ENCODE results near the gene METTL22. TPM values are rescaled to one million over a fixed set of nuclear protein-coding genes. Genes with fewer than 3 reads are reported as not detected.

METTL22 gene
- total RNA-seq, 4 donors from 2014 or later, result 30.0 to 71.0 (median 53.9) TPM

- intact Hi-C loops (cut with DNase I; ENCODE audit: low total_unique reads) (no loop called here), in situ Hi-C loops (cut with MboI; ENCODE audit: low pct_ligation_motif_present in 1 of 4, low pct_unique_long_range_greater_than_20kb in 1 of 4, low sequenced_read_pairs in 3 of 4) (no loop called here)
- WGBS, 2 donors (ENCODE audit: low coverage in 1 of 2), result 96 to 97% methylated on average over 6 to 8 of the region's 8 CpGs
- no peaks in the 10 kb centered on the region for H3K9me3 ChIP-seq
- peaks cover 0 to 51% (median 25%) of the 10 kb centered on the region in 4 donors for H3K36me3 ChIP-seq
- no peak overlapping the region for H3K4me3 ChIP-seq
- no peaks in the 10 kb centered on the region for H3K27me3 ChIP-seq
- no peak overlapping the region for H3K27ac ChIP-seq
- peaks cover 0 to 14% (median 4%) of the 10 kb centered on the region in 4 donors for H3K4me1 ChIP-seq
- no peak for DNase-seq
- TF ChIP-seq POLR2A (IDR thresholded peaks at IDR 0.05) (no peak), EP300 (IDR thresholded peaks at IDR 0.05; ENCODE audit: low read depth) (no peak), POLR2AphosphoS5 (IDR thresholded peaks at IDR 0.05) (no peak), CTCF (IDR thresholded peaks at IDR 0.05) (no peak)
Observed at GRCh38 chr16:8626946-8627345, 5.4 kb downstream of the METTL22 start.

DNA sequence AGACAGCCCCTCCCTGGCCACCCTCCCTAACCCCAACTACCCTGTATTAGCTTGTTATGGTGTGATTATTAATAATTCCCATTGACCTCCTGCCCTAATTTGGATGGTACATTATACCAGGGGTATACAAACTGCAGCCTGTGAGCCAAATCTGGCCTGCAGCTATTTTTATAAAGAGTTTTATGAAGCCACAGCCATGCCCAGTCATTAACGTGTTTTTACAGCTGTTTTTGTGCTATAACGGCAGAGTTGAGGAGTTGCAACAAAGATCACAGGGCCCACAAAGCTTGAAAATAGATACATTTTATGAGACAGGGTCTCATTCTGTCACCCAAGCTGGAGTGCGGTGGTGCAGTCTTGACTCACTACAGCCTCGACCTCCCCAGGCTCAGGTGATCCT is 6.0 kb downstream of the METTL22 start:
- H3K36me3 ChIP-seq, result peaks cover 0 to 51% (median 25%) of the 10 kb centered on the region in 4 donors
- no peaks in the 10 kb centered on the region for H3K27me3 ChIP-seq
- in situ Hi-C loops (cut with MboI; ENCODE audit: low pct_ligation_motif_present in 1 of 4, low pct_unique_long_range_greater_than_20kb in 1 of 4, low sequenced_read_pairs in 3 of 4), result no loop called here

DNA sequence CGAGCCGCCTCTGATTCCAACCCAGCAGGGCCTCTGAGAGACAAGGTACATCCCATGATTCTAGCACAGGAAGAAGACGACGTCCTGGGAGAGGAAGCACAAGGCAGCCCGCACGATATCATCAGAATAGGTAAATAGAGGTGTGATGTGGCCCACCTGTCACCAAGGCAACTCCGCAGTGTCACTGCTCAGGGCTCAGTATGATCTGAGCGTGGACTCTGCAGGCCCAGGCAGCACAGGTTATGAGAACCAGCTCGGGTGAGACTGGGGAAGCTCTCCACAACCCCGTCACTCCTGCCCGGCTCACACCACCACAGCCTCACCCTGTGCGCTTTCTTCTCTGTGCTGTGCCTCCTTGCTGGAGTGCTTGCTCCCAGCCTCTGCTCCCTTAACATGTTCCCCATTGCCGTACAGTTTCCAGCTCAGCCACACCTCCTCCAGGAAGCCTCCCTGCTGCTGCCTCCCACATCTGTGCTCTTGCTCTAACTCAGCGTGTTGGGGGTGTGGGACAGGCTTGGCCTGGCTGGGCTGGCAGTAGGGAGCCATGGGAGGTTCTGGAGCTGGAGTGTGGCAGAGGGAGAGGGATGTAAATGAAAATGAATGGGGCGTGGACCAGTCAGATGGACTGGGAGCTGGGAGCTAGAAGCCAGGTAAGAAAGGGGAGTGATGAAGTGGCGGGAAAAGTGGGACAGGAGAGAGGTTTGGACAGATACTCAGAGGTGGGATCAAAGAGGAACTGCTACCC is 7.7 kb downstream of the METTL22 start:
- no peaks in the 10 kb centered on the region for H3K4me1 ChIP-seq
- H3K27me3 ChIP-seq, result no peaks in the 10 kb centered on the region
- H3K9me3 ChIP-seq, result no peaks in the 10 kb centered on the region
- no peak overlapping the region for H3K27ac ChIP-seq
- intact Hi-C loops (cut with DNase I; ENCODE audit: low total_unique reads) (no loop called here), in situ Hi-C loops (cut with MboI; ENCODE audit: low pct_ligation_motif_present in 1 of 4, low pct_unique_long_range_greater_than_20kb in 1 of 4, low sequenced_read_pairs in 3 of 4) (no loop called here)
- no peak overlapping the region for H3K4me3 ChIP-seq
- TF ChIP-seq POLR2A (IDR thresholded peaks at IDR 0.05) (no peak), CTCF (IDR thresholded peaks at IDR 0.05) (no peak), EP300 (IDR thresholded peaks at IDR 0.05; ENCODE audit: low read depth) (no peak), POLR2AphosphoS5 (IDR thresholded peaks at IDR 0.05) (no peak)
- peaks cover 0 to 51% (median 25%) of the 10 kb centered on the region in 4 donors for H3K36me3 ChIP-seq
- WGBS, 2 donors (ENCODE audit: low coverage in 1 of 2), result 95 to 96% methylated on average over 10 to 16 of the region's 16 CpGs
- no peak for DNase-seq

More for the DNA sequence above, 6.0 kb downstream of the METTL22 start:
- no peak for DNase-seq
- intact Hi-C loops (cut with DNase I; ENCODE audit: low total_unique reads), result no loop called here
- Histone ChIP-seq H3K4me3 (no peak overlapping the region), H3K9me3 (no peaks in the 10 kb centered on the region), H3K27ac (no peak overlapping the region), H3K4me1 (peaks cover 0 to 10% (median under 1%) of the 10 kb centered on the region in 4 donors)
- 83% methylated on average over 4 of the region's 4 CpGs; no CpG with 5 or more reads in 1 of the 2 donors for WGBS, 2 donors (ENCODE audit: low coverage in 1 of 2)
- TF ChIP-seq POLR2AphosphoS5 (IDR thresholded peaks at IDR 0.05), result no peak
- TF ChIP-seq POLR2A (IDR thresholded peaks at IDR 0.05), result no peak
- TF ChIP-seq EP300 (IDR thresholded peaks at IDR 0.05; ENCODE audit: low read depth), result no peak
- no peak for TF ChIP-seq CTCF (IDR thresholded peaks at IDR 0.05)

- Histone ChIP-seq H3K4me1 (no peaks in the 10 kb centered on the region), H3K36me3 (peaks cover 0 to 55% (median 26%) of the 10 kb centered on the region in 4 donors), H3K27ac (no peak overlapping the region), H3K4me3 (no peak overlapping the region), H3K9me3 (no peaks in the 10 kb centered on the region), H3K27me3 (no peaks in the 10 kb centered on the region)
- WGBS, 2 donors (ENCODE audit: low coverage in 1 of 2), result 88 to 95% methylated on average over 5 to 11 of the region's 11 CpGs
- DNase-seq, result no peak
- in situ Hi-C loops (cut with MboI; ENCODE audit: low pct_ligation_motif_present in 1 of 4, low pct_unique_long_range_greater_than_20kb in 1 of 4, low sequenced_read_pairs in 3 of 4) (no loop called here), intact Hi-C loops (cut with DNase I; ENCODE audit: low total_unique reads) (no loop called here)
- no peak for TF ChIP-seq EP300 (IDR thresholded peaks at IDR 0.05; ENCODE audit: low read depth)
- no peak for TF ChIP-seq CTCF (IDR thresholded peaks at IDR 0.05)
- TF ChIP-seq POLR2A (IDR thresholded peaks at IDR 0.05), result no peak
- no peak for TF ChIP-seq POLR2AphosphoS5 (IDR thresholded peaks at IDR 0.05)
Observed at GRCh38 chr16:8630255-8630953, 8.9 kb downstream of the METTL22 start.

All from transverse colon (tissue), 4 donors.